Vagina (tissue), 2 donors: Measurements from ENCODE around the gene MX2.

Experiments used
- CTCF ChIP-seq, 3 experiments: fragments of 450-650 bp in 2 of 3; fragments of 200-600 bp in 1 of 3; sonication (generic) in 1 of 3; IDR thresholded peaks; one replicate each; pipeline ENCODE4 v1.5.1; 2017 to 2019; ENCODE audit warnings: antibody characterized with exemption in 3 of 3, mild to moderate bottlenecking in 2 of 3, moderate library complexity in 2 of 3
- POLR2A ChIP-seq, 2 donors: fragments of 450-650 bp; IDR thresholded peaks; one replicate each; pipeline ENCODE4 v1.6.1; 2017; ENCODE audit warnings: antibody characterized with exemption in 2 of 2, mild to moderate bottlenecking in 2 of 2, moderate library complexity in 2 of 2

GRCh38 chr21:41443562-41443961, 81.7 kb downstream of the MX2 start:
- TF ChIP-seq POLR2A (IDR thresholded peaks at IDR 0.05): no peak
- TF ChIP-seq CTCF (IDR thresholded peaks at IDR 0.05): no peak
